ENCODE data around the gene VPS36. TPM values are rescaled to one million over a fixed set of nuclear protein-coding genes. Genes with fewer than 3 reads are reported as not detected.

Gene VPS36
- total RNA-seq, 1 experiment from 2014 or later: 29.2 TPM

- no peak overlapping the region for H3K27ac Mint-ChIP-seq
- H3K23me2 ChIP-seq (ENCODE audit: insufficient read length, low read depth, low read length, poor library complexity, severe bottlenecking): no peaks in the 10 kb centered on the region
- H3K23ac ChIP-seq (ENCODE audit: insufficient read length, low read depth, low read length): no peak overlapping the region
- no peak overlapping the region for H3K56ac ChIP-seq (ENCODE audit: insufficient read length, low read depth, low read length)
- H2BK15ac ChIP-seq (ENCODE audit: low read depth, low read length): no peak overlapping the region
- H3K9ac ChIP-seq (ENCODE audit: extremely low read depth, insufficient read length, low read length): no peak overlapping the region
- no peaks in the 10 kb centered on the region for H4K20me1 ChIP-seq (ENCODE audit: control insufficient read depth, insufficient read depth, insufficient read length)
- H3K36me3 Mint-ChIP-seq (ENCODE audit: insufficient read depth in 1 of 3, low read depth in 3 of 3): peaks cover 5 to 36% (median 29%) of the 10 kb centered on the region in 3 experiments; a peak in 6 of 7 replicates
- no peak overlapping the region for H3T11ph ChIP-seq (ENCODE audit: low read length)
- H2BK12ac ChIP-seq (ENCODE audit: insufficient read length, low read depth, low read length): no peak overlapping the region
- DNase-seq: no peak
- H3K4me1 Mint-ChIP-seq: no peaks in the 10 kb centered on the region
- no peak overlapping the region for H2BK5ac ChIP-seq (ENCODE audit: insufficient read length, low read length)
- H2BK20ac ChIP-seq (ENCODE audit: low read depth, low read length, poor library complexity, severe bottlenecking): no peak overlapping the region
- no peaks in the 10 kb centered on the region for H3K79me1 ChIP-seq (ENCODE audit: insufficient read depth, low read depth, low read length, poor library complexity, severe bottlenecking)
- no peak overlapping the region for H4K5ac ChIP-seq (ENCODE audit: insufficient read length, low read depth, low read length)
- H3K27me3 ChIP-seq (ENCODE audit: insufficient read depth, low read length): no peaks in the 10 kb centered on the region
- WGBS (ENCODE audit: extremely low coverage, insufficient read length, low lambda C conversion rate): no CpG with 5 or more reads among the region's 1 CpG
- no peaks in the 10 kb centered on the region for H3K27me3 Mint-ChIP-seq (ENCODE audit: low read depth)
- TF ChIP-seq CTCF (conservative IDR thresholded peaks at IDR 0.05): no peak
- H3K4ac ChIP-seq (ENCODE audit: low read depth, low read length): no peak overlapping the region
- H2BK120ac ChIP-seq (ENCODE audit: low read depth, low read length, poor library complexity, severe bottlenecking): no peak overlapping the region
- no peak overlapping the region for H2AFZ ChIP-seq (ENCODE audit: low read length)
- no peaks in the 10 kb centered on the region for H3K4me1 ChIP-seq (ENCODE audit: insufficient read depth, low read length)
- H3K9me3 ChIP-seq (ENCODE audit: control insufficient read depth, low read depth, low read length): no peaks in the 10 kb centered on the region
- H4K91ac ChIP-seq (ENCODE audit: insufficient read length, low read depth, low read length): no peak overlapping the region
- no peak overlapping the region for H3K14ac ChIP-seq (ENCODE audit: insufficient read depth, low read length)
- H4K8ac ChIP-seq (replicated peaks; ENCODE audit: insufficient read length, low read depth, low read length): no peak overlapping the region
- H3K9me3 Mint-ChIP-seq: no peaks in the 10 kb centered on the region
- H3K4me2 ChIP-seq (ENCODE audit: insufficient read depth, insufficient read length, low read length): no peak overlapping the region
- no peak overlapping the region for H3K18ac ChIP-seq (ENCODE audit: insufficient read length, low read depth, low read length)
- no peak overlapping the region for H2AK5ac ChIP-seq (ENCODE audit: insufficient read length, low read length)
- H3K27ac ChIP-seq (ENCODE audit: insufficient read length, low read depth, low read length): no peak overlapping the region
- no peak overlapping the region for H3K4me3 Mint-ChIP-seq
- H3K79me2 ChIP-seq (ENCODE audit: insufficient read depth, low read length): no peaks in the 10 kb centered on the region
Measured at GRCh38 chr13:52414963-52415362, 35.5 kb downstream of the VPS36 start.
